Lower leg skin (tissue), 4 donors: ENCODE results near the gene DOK7. TPM values are rescaled to one million over a fixed set of nuclear protein-coding genes. Genes with fewer than 3 reads are reported as not detected.

Experiments used
- DNase-seq, 2 donors: peaks; one replicate each; pipeline ENCODE4 v3.0.0-alpha.2; 2019; ENCODE audit warnings: low spot score in 2 of 2
- H3K4me3 ChIP-seq: fragments of 200-600 bp; sonication (generic); 2 replicates; pipeline ENCODE4 v1.5.1; 2017; ENCODE audit warnings: mild to moderate bottlenecking, low read depth; ENCODE audit not compliant: poor library complexity, severe bottlenecking
- POLR2A ChIP-seq, 2 donors: fragments of 450-650 bp; IDR thresholded peaks; one replicate each; pipeline ENCODE4 v1.6.1; 2016 to 2017; ENCODE audit warnings: antibody characterized with exemption in 2 of 2, mild to moderate bottlenecking in 1 of 2, moderate library complexity in 1 of 2
- WGBS, 2 donors: methylation state at CpG; one replicate each; pipeline ENCODE4 v1.1.5; 2018; 5-methylcytosine and 5-hydroxymethylcytosine counted together
- intact Hi-C: fragments of 100-400 bp; cut with DNase I; formaldehyde crosslinking; loops from one replicate; pipeline ENCODE4 v1.15.0; 2023; ENCODE audit warnings: low total_unique reads
- total RNA-seq, 4 donors: library from RNA; depleted of rRNA; stranded (reverse); fragments of >200 nt; gene quantifications; one replicate each; pipeline ENCODE4 v1.1.0, GENCODE V29; 2016
- TF ChIP-seq, protein P1 (sequence below), 3 donors: fragments of 450-650 bp; IDR thresholded peaks; one replicate each; pipeline ENCODE4 v1.5.1; 2016; ENCODE audit warnings: antibody characterized with exemption in 3 of 3, mild to moderate bottlenecking in 3 of 3, moderate library complexity in 2 of 3

DOK7 gene
- total RNA-seq, 4 donors from 2014 or later: 1.9 to 9.8 (median 5.9) TPM

DNA sequence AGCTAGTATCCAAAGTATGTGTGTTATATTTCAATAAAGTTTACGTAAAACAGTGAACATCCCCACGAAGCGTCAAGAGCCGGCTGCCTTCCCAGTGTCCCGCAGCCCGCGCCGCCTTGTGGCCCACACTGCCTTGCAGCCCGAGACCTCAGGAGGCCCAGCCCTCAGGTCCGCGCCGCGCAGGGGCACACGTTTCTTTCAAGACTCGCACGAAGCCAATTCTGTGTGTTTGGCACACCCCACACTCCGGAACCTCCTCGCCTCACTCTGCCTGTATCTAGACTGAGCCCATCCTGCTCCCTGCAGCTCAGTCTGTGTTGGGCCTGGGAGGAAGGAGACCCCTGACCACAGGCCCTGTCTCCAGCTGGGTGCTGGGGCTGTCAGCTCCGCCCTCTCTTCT is 63.4 kb downstream of the DOK7 start:
- H3K4me3 ChIP-seq: no peak overlapping the region
- DNase-seq: peak in 1 of 2 donors; percentile 80
- intact Hi-C loops: no loop called here
- TF ChIP-seq, protein P1, sequence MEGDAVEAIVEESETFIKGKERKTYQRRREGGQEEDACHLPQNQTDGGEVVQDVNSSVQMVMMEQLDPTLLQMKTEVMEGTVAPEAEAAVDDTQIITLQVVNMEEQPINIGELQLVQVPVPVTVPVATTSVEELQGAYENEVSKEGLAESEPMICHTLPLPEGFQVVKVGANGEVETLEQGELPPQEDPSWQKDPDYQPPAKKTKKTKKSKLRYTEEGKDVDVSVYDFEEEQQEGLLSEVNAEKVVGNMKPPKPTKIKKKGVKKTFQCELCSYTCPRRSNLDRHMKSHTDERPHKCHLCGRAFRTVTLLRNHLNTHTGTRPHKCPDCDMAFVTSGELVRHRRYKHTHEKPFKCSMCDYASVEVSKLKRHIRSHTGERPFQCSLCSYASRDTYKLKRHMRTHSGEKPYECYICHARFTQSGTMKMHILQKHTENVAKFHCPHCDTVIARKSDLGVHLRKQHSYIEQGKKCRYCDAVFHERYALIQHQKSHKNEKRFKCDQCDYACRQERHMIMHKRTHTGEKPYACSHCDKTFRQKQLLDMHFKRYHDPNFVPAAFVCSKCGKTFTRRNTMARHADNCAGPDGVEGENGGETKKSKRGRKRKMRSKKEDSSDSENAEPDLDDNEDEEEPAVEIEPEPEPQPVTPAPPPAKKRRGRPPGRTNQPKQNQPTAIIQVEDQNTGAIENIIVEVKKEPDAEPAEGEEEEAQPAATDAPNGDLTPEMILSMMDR (IDR thresholded peaks at IDR 0.05): no peak
- no peak for TF ChIP-seq POLR2A (IDR thresholded peaks at IDR 0.05)
- 91 to 94% methylated on average over 19 of the region's 19 CpGs for WGBS, 2 donors

DNA sequence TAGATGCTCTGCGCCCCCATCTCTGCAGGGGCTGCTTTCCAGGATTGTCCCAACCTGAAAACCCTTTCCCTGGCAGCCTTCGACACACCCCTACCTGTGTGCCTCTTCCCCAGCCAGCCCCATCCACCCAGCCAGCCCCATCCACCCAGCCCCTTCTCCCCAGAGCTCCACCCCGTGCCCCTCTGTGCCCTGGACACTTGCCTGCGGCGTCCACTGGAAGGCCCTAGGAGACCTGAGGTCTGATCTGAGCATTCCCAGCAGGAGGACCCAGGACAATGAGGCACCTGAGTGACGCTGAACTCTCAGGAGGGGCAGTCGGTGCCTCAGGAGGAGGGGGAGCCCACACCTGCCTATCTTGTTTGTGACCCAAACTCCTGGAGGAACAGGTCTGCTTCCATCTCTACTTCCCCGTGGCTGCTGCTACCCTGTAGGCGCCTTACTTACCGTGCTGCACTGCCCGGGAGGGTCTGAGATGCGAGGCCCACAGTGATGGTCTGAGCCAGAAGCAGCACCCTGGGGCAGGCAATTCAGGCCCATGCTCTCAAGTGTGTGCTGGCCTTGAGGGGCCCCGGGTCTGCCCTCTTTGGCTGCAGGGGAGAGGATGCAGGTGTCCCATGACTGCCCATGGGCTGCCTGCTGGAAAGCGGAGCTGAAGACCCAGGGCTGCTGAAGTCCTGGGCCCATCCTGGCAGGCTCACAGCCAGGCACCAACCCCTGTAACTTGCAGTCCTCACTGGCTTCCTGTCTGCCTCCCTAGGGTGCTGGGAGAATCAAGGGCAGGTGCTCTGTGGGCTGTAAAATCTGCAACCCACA is 64.2 kb downstream of the DOK7 start:
- intact Hi-C loops: no loop called here
- 92 to 93% methylated on average over 13 to 14 of the region's 14 CpGs for WGBS, 2 donors
- DNase-seq: peak in 1 of 2 donors; percentile 59
- TF ChIP-seq, protein P1 (IDR thresholded peaks at IDR 0.05): no peak
- H3K4me3 ChIP-seq: no peak overlapping the region

DNA sequence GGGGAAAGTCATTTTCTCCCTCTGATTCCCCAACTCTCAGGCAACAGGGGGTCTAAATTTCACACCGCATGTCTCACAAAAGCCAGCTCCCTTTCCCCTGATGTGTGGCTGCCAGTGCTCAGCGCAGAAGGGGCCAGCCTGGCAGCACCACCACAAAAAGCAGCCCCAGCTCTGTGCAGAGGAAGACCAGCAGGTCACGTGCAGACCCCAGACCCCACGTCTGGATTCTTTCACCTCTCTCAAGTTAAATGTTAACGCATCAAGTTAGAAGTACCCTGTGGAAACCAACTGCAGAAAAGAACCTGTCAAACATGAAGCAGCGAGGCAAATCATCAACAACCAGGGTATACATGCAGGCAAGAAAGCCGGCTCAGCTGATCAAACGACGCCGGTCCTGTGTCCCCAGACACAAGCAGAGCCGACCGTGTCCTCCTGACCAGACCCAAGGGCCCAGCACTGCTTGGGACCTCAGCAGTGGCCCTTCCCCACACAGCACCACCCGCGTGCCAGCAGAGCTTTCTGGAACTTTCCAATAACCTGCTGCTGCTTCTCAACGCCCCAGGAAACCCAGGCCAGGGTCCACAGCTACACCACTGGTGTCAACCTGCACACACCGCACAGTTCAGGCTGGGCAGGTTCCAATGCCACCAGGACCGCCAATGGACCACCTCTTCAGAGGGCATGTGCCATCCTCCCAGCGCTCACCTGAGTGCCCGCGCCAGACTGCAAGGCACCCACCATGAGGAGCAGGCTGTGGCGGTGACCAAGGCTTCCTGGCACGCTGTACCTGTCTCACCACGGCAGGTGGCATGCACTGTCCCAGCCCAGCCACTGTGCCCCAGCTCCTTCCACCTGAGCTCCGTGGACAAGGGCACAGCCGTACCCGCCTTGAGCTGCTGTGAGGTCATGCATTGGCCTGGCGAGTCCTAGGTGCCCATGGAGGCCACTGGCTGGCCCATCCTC is 65.1 kb downstream of the DOK7 start:
- DNase-seq: peak in 1 of 2 donors; percentile 85
- WGBS, 2 donors: 88 to 92% methylated on average over 27 of the region's 27 CpGs
- intact Hi-C loops: no loop called here
- H3K4me3 ChIP-seq: no peak overlapping the region
- TF ChIP-seq POLR2A (IDR thresholded peaks at IDR 0.05): no peak
- TF ChIP-seq, protein P1 (IDR thresholded peaks at IDR 0.05): no peak

DNA sequence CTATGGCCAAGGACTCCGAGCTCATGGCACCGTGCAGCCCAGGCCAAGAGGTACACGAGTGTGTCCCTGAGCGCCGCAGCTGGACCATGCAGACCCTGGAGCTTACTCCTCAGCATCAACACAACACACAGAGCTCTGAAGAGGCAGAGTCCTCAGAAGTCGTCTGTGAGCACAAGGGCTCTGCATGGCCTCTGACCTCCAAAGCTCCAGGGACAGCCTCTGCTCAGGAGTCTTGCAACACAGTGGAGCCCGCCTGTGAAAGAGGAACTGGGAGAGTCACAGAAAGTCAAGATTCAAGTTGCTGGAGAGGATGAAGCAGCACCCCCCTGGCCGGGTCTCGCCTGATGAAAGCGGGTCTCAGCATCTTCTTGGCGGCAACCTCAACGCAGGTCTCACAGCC is 66.3 kb downstream of the DOK7 start:
- WGBS, 2 donors: 88 to 89% methylated on average over 12 of the region's 12 CpGs
- H3K4me3 ChIP-seq: no peak overlapping the region
- TF ChIP-seq, protein P1 (IDR thresholded peaks at IDR 0.05): no peak
- no peak for TF ChIP-seq POLR2A (IDR thresholded peaks at IDR 0.05)
- intact Hi-C loops: no loop called here
- peak in 1 of 2 donors; percentile 84 for DNase-seq

DNA sequence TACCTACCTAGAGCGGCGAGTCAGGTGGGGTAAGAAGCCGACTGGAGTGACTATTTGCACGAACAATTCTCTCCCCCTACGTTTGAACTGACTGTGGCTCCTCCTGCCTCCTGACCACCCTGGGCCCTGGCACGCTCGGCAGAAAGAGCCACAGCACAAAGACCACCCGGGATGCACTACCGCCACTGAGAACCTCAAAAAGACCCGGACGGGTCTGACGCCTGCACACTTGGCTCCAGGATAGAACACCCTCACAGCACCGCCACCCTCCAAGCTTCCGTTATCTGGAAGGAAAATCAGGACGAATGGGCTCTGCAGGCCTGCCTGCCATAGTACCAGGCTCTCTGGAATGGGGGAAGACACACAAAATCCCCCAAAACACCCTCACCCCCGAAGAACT is 66.9 kb downstream of the DOK7 start:
- intact Hi-C loops: no loop called here
- no peak overlapping the region for H3K4me3 ChIP-seq
- WGBS, 2 donors: 90% methylated on average over 12 to 16 of the region's 16 CpGs
- TF ChIP-seq, protein P1 (IDR thresholded peaks at IDR 0.05): no peak
- no peak for TF ChIP-seq POLR2A (IDR thresholded peaks at IDR 0.05)
- DNase-seq: peak in 1 of 2 donors; percentile 74
